OCI-LY3 (cell line): ENCODE data around the gene TTC13.

ENCODE experiments used
- CTCF ChIP-seq: fragments of 200-600, 300-600 bp; sonication (generic); IDR thresholded peaks from 2 replicates; pipeline ENCODE4 v1.5.1; 2014; ENCODE audit warnings: antibody characterized with exemption, low read length, low read depth
- EZH2phosphoT487 ChIP-seq: fragments of 200-600 bp; shearing (Covaris generic); IDR thresholded peaks from 2 replicates; pipeline ENCODE4 v1.6.1; 2018; ENCODE audit warnings: antibody characterized with exemption, mixed run types, low read depth

GRCh38 chr1:230964896-230965295 lies 13.8 kb downstream of the TTC13 start:
- TF ChIP-seq CTCF (no peak), EZH2phosphoT487 (no peak)
